Gastrocnemius medialis (tissue), 4 donors: ENCODE data around the gene NADSYN1. TPM values are rescaled to one million over a fixed set of nuclear protein-coding genes. Genes with fewer than 3 reads are reported as not detected.

Experiments
- ATAC-seq, 2 donors: fragments of 150-250 bp; one replicate each; pipeline ENCODE4 v1.9.1; 2016
- DNase-seq, 2 donors: peaks; one replicate each; pipeline ENCODE4 v3.0.0-alpha.2; 2019
- H3K27ac ChIP-seq, 4 donors: fragments of 200-600 bp; sonication (generic); 1 replicate in 1 of 4; 2 replicates in 3 of 4; pipeline ENCODE4 v1.5.1; 2016 to 2018; ENCODE audit warnings: mild to moderate bottlenecking in 2 of 4, moderate library complexity in 1 of 4
- H3K27me3 ChIP-seq, 3 donors: fragments of 200-600 bp; sonication (generic) in 2 of 3; 1 replicate in 1 of 3; 2 replicates in 2 of 3; pipeline versions ENCODE4 v1.5.1 to v1.6.0; 2016 to 2019; ENCODE audit warnings: mild to moderate bottlenecking in 1 of 3, moderate library complexity in 1 of 3
- H3K36me3 ChIP-seq, 2 donors: fragments of 200-600 bp; sonication (generic) in 1 of 2; one replicate each; pipeline ENCODE4 v1.5.1; 2017 to 2018
- H3K4me1 ChIP-seq, 2 donors: fragments of 200-600 bp; sonication (generic) in 1 of 2; one replicate each; pipeline ENCODE4 v1.5.1; 2016 to 2017; ENCODE audit warnings: mild to moderate bottlenecking in 2 of 2
- H3K4me3 ChIP-seq, 4 donors: fragments of 200-600 bp; sonication (generic) in 3 of 4; 1 replicate in 1 of 4; 2 replicates in 3 of 4; pipeline ENCODE4 v1.5.1; 2016 to 2019; ENCODE audit warnings: mild to moderate bottlenecking in 2 of 4
- H3K9me3 ChIP-seq, 3 donors: fragments of 200-600 bp; sonication (generic) in 2 of 3; 1 replicate in 1 of 3; 2 replicates in 2 of 3; pipeline ENCODE4 v1.5.1; 2016 to 2019
- CTCF ChIP-seq, 5 experiments: fragments of 450-650 bp in 3 of 5; fragments of 200-600 bp in 2 of 5; sonication (generic) in 2 of 5; IDR thresholded peaks in 4 of 5; conservative IDR thresholded peaks in 1 of 5; 1 replicate in 4 of 5; 2 replicates in 1 of 5; pipeline ENCODE4 v1.5.1; 2016 to 2019; ENCODE audit warnings: antibody characterized with exemption in 5 of 5, mild to moderate bottlenecking in 3 of 5, moderate library complexity in 3 of 5
- POLR2A ChIP-seq, 2 donors: fragments of 450-650 bp; IDR thresholded peaks; one replicate each; pipeline ENCODE4 v1.6.1; 2017; ENCODE audit warnings: antibody characterized with exemption in 2 of 2, mild to moderate bottlenecking in 2 of 2, moderate library complexity in 2 of 2
- in situ Hi-C, 4 donors: fragments of 200-750 bp; cut with MboI; loops; one replicate each; pipeline versions ENCODE4 v1.15.0 to v1.8.0; 2017; ENCODE audit warnings: low sequenced_read_pairs in 4 of 4
- intact Hi-C: fragments of 100-400 bp; cut with DNase I; formaldehyde crosslinking; loops from one replicate; pipeline ENCODE4 v1.15.1; 2023; ENCODE audit warnings: low total_unique reads
- total RNA-seq, 4 donors: library from RNA; depleted of rRNA; stranded (reverse); fragments of >200 nt; gene quantifications; one replicate each; pipeline versions ENCODE4 v1.1.0 to v1.2.3, GENCODE V29; 2016

The NADSYN1 gene
- total RNA-seq, 4 donors from 2014 or later, result 10.5 to 27.1 (median 16.0) TPM

GRCh38 chr11:71491531-71491930, 38.5 kb downstream of the NADSYN1 start:
- no peak for DNase-seq
- H3K4me3 ChIP-seq, result no peak overlapping the region
- TF ChIP-seq CTCF (IDR thresholded peaks at IDR 0.05 in 4 of 5, conservative IDR thresholded peaks at IDR 0.05 in 1 of 5), result no peak
- TF ChIP-seq POLR2A (IDR thresholded peaks at IDR 0.05), result no peak
- H3K27me3 ChIP-seq, result no peaks in the 10 kb centered on the region
- no peak overlapping the region for H3K27ac ChIP-seq
- peaks cover 0 to 49% of the 10 kb centered on the region in 2 donors for H3K36me3 ChIP-seq
- H3K9me3 ChIP-seq, result no peaks in the 10 kb centered on the region
- in situ Hi-C loops (no loop called here), intact Hi-C loops (no loop called here)
- no peaks in the 10 kb centered on the region for H3K4me1 ChIP-seq
- ATAC-seq, result no peak

- H3K9me3 ChIP-seq, result no peaks in the 10 kb centered on the region
- intact Hi-C loops, result no loop called here
- no peak for ATAC-seq
- no peak overlapping the region for H3K4me3 ChIP-seq
- H3K4me1 ChIP-seq, result no peaks in the 10 kb centered on the region
- TF ChIP-seq CTCF (IDR thresholded peaks at IDR 0.05 in 4 of 5, conservative IDR thresholded peaks at IDR 0.05 in 1 of 5) (no peak), POLR2A (IDR thresholded peaks at IDR 0.05) (no peak)
- H3K27ac ChIP-seq, result no peak overlapping the region
- H3K36me3 ChIP-seq, result peaks cover 0 to 53% of the 10 kb centered on the region in 2 donors
- no peaks in the 10 kb centered on the region for H3K27me3 ChIP-seq
- no peak for DNase-seq
- in situ Hi-C loops, result no loop called here
Measured at GRCh38 chr11:71491940-71492339, 38.9 kb downstream of the NADSYN1 start.

- H3K4me1 ChIP-seq, result peaks cover 0 to 12% of the 10 kb centered on the region in 2 donors
- in situ Hi-C loops (no loop called here), intact Hi-C loops (loop anchor here (5.0 kb wide), 1 partner anchor 43 kb away; the partner anchor contains the start of gene NADSYN1)
- ATAC-seq, result no peak
- H3K4me3 ChIP-seq, result no peak overlapping the region
- H3K27ac ChIP-seq, result no peak overlapping the region
- H3K9me3 ChIP-seq, result no peaks in the 10 kb centered on the region
- H3K27me3 ChIP-seq, result no peaks in the 10 kb centered on the region
- no peak for TF ChIP-seq CTCF (IDR thresholded peaks at IDR 0.05 in 4 of 5, conservative IDR thresholded peaks at IDR 0.05 in 1 of 5)
- H3K36me3 ChIP-seq, result peaks cover 0 to 59% of the 10 kb centered on the region in 2 donors
- DNase-seq, result peak in 1 of 2 donors; percentile 4
Measured at GRCh38 chr11:71495286-71496230, 42.6 kb downstream of the NADSYN1 start.

- DNase-seq, result peak in 1 of 2 donors; percentile 8
- Histone ChIP-seq H3K27ac (no peak overlapping the region), H3K9me3 (no peaks in the 10 kb centered on the region), H3K4me3 (no peak overlapping the region), H3K4me1 (peaks cover 0 to 14% of the 10 kb centered on the region in 2 donors), H3K27me3 (no peaks in the 10 kb centered on the region), H3K36me3 (peaks cover 0 to 56% of the 10 kb centered on the region in 2 donors)
- no peak for TF ChIP-seq POLR2A (IDR thresholded peaks at IDR 0.05)
- no peak for TF ChIP-seq CTCF (IDR thresholded peaks at IDR 0.05 in 4 of 5, conservative IDR thresholded peaks at IDR 0.05 in 1 of 5)
- ATAC-seq, result no peak
- in situ Hi-C loops, result no loop called here
- intact Hi-C loops, result loop anchor here (5.0 kb wide), 1 partner anchor 44 kb away; the partner anchor contains the start of gene NADSYN1
Measured at GRCh38 chr11:71496421-71496820, 43.4 kb downstream of the NADSYN1 start.
